ENCODE data around the gene ID4.

GRCh38 chr6:19842030-19842615 is 5.0 kb downstream of the ID4 start:
- TF ChIP-seq, protein P1, sequence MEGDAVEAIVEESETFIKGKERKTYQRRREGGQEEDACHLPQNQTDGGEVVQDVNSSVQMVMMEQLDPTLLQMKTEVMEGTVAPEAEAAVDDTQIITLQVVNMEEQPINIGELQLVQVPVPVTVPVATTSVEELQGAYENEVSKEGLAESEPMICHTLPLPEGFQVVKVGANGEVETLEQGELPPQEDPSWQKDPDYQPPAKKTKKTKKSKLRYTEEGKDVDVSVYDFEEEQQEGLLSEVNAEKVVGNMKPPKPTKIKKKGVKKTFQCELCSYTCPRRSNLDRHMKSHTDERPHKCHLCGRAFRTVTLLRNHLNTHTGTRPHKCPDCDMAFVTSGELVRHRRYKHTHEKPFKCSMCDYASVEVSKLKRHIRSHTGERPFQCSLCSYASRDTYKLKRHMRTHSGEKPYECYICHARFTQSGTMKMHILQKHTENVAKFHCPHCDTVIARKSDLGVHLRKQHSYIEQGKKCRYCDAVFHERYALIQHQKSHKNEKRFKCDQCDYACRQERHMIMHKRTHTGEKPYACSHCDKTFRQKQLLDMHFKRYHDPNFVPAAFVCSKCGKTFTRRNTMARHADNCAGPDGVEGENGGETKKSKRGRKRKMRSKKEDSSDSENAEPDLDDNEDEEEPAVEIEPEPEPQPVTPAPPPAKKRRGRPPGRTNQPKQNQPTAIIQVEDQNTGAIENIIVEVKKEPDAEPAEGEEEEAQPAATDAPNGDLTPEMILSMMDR (IDR thresholded peaks at IDR 0.05): no peak
- TF ChIP-seq POLR2AphosphoS5 (IDR thresholded peaks at IDR 0.05): no peak
- no peak for TF ChIP-seq EP300 (IDR thresholded peaks at IDR 0.05)
- no peak for TF ChIP-seq POLR2A (IDR thresholded peaks at IDR 0.05; ENCODE audit: low read depth)
